ENCODE measurements around the gene SLC6A17. TPM values are rescaled to one million over a fixed set of nuclear protein-coding genes. Genes with fewer than 3 reads are reported as not detected.

The SLC6A17 gene
- total and polyA plus RNA-seq, 9 of the 15 experiments (the other 6 are each of a cell fraction or from before 2014, with no cell fraction given), result not detected

- H3K27me3 ChIP-seq (ENCODE audit: control insufficient read depth in 2 of 2, insufficient read depth in 2 of 2, low read length in 2 of 2), result peaks cover 44 to 81% of the 10 kb centered on the region in 2 experiments
- no peak for FAIRE-seq
- TF ChIP-seq SNRNP70 (optimal IDR thresholded peaks at IDR 0.05; ENCODE audit: low read depth, low read length) (no peak), NFYB (IDR thresholded peaks at IDR 0.05; ENCODE audit: extremely low read depth, insufficient read length) (no peak), MLX (CRISPR knock-in tag; conservative IDR thresholded peaks at IDR 0.05) (no peak), NCOR1 (IDR thresholded peaks at IDR 0.05) (no peak), RFX1 (IDR thresholded peaks at IDR 0.05) (no peak), TFAM (CRISPR knock-in tag; conservative IDR thresholded peaks at IDR 0.05) (no peak), HNRNPLL (IDR thresholded peaks at IDR 0.05; ENCODE audit: low read depth, low read length, poor library complexity, severe bottlenecking) (no peak), GTF2F1 (IDR thresholded peaks at IDR 0.05; ENCODE audit: low read depth, low read length) (no peak), ZNF184 (CRISPR knock-in tag; IDR thresholded peaks at IDR 0.05) (no peak), ZNF589 (CRISPR knock-in tag; IDR thresholded peaks at IDR 0.05; ENCODE audit: low read depth) (no peak), ZNF239 (CRISPR knock-in tag; IDR thresholded peaks at IDR 0.05) (no peak), MTA2 (IDR thresholded peaks at IDR 0.05; ENCODE audit: low read depth) (no peak), TAL1 (IDR thresholded peaks at IDR 0.05) (no peak), POU5F1 (IDR thresholded peaks at IDR 0.05; ENCODE audit: borderline replicate concordance, low read depth, low read length, partially characterized antibody) (no peak), ZNF354B (CRISPR knock-in tag; IDR thresholded peaks at IDR 0.05) (no peak)
- no peaks in the 10 kb centered on the region for H3K9me1 ChIP-seq (ENCODE audit: control insufficient read depth, insufficient read depth, low read length)
- 3% methylated on average over 5 of the region's 5 CpGs for WGBS (ENCODE audit: insufficient coverage, low coverage, missing lambda C conversion rate)
- H3K9me3 ChIP-seq (replicated peaks; ENCODE audit: control insufficient read depth, insufficient read depth, low read depth, low read length), result no peaks in the 10 kb centered on the region
- H3K79me2 ChIP-seq (ENCODE audit: control insufficient read depth, insufficient read depth, low read length), result no peaks in the 10 kb centered on the region
- no peaks in the 10 kb centered on the region for H3K4me1 ChIP-seq (replicated peaks in 1 of 2; ENCODE audit: control insufficient read depth in 2 of 2, insufficient read depth in 2 of 2, low read length in 2 of 2)
- H3K4me2 ChIP-seq (ENCODE audit: insufficient read depth, low read length), result no peak overlapping the region
- H3K36me3 ChIP-seq (ENCODE audit: control insufficient read depth, insufficient read depth, low read length), result no peaks in the 10 kb centered on the region
- no peak overlapping the region for H3K4me3 ChIP-seq
- no peak for DNase-seq (ENCODE audit: extremely low read depth in 1 of 4, low spot score in 3 of 4)
- ChIA-PET CTCF (ENCODE audit: low intra/inter-chr PET ratio) (interaction anchor here (0.9 kb wide), 1 partner anchor 273 kb away, joined by 3 read pairs; no protein-coding TSS in a partner anchor), POLR2A (interaction anchor here (0.9 to 1.0 kb wide), 2 partner anchors 10 to 11 kb away, joined by 3 read pairs; no protein-coding TSS in a partner anchor)
- no peak overlapping the region for H3K27ac ChIP-seq (ENCODE audit: extremely low read depth, low read depth, low read length)
- peaks cover 5% of the 10 kb centered on the region; the same call in 1 of the 2 replicates for H4K20me1 ChIP-seq (replicated peaks; ENCODE audit: control insufficient read depth, insufficient read depth, low read length)
- ATAC-seq, result no peak
- BruUV-seq (replicated peaks), result no TSS peak
- in situ Hi-C loops (cut with MboI) (no loop called here), intact Hi-C loops (cut with micrococcal nuclease) (no loop called here)
- no peak overlapping the region for H3K9ac ChIP-seq (ENCODE audit: insufficient read depth in 1 of 2, low read depth in 2 of 2, low read length in 2 of 2)
- no peak overlapping the region for H2AFZ ChIP-seq (ENCODE audit: low read depth, low read length)
Observed at GRCh38 chr1:110186558-110186957, 36.3 kb downstream of the SLC6A17 start.

All from K562 (cell line).